HepG2 (cell line): ENCODE results near the gene GATAD2B.

Experiments used
- YY1 ChIP-seq: IDR thresholded peaks from 2 replicates; pipeline ENCODE4 v1.6.1; 2011; ENCODE audit warnings: low read length, low read depth, moderate library complexity, mild to moderate bottlenecking; ENCODE audit not compliant: insufficient read depth, insufficient replicate concordance
- ZBTB1 ChIP-seq: sonication (generic); formaldehyde crosslinking; IDR thresholded peaks from 2 replicates; pipeline ENCODE4 v1.4.0; 2020; ENCODE audit warnings: missing genetic modification reagents, borderline replicate concordance

GRCh38 chr1:153968408-153968807 is 45.6 kb upstream of the GATAD2B start:
- TF ChIP-seq YY1 (no peak), ZBTB1 (CRISPR knock-in tag) (no peak)
